GM21825 (cell line): ENCODE results near the gene OR13C2.
"Not testable (repeated sequence)": the region's sequence is repeated elsewhere in the genome, so short reads cannot be mapped to it uniquely, and the experiment has no call there.

ENCODE experiments used
- ATAC-seq: cut with Tn5 transposase; IDR thresholded peaks from one replicate; pipeline ENCODE4 v1.9.1; 2021; ENCODE audit warnings: mild to moderate bottlenecking, moderate library complexity; ENCODE audit not compliant: unreplicated experiment

OR13C2 gene, protein sequence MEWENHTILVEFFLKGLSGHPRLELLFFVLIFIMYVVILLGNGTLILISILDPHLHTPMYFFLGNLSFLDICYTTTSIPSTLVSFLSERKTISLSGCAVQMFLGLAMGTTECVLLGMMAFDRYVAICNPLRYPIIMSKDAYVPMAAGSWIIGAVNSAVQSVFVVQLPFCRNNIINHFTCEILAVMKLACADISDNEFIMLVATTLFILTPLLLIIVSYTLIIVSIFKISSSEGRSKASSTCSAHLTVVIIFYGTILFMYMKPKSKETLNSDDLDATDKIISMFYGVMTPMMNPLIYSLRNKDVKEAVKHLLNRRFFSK

DNA sequence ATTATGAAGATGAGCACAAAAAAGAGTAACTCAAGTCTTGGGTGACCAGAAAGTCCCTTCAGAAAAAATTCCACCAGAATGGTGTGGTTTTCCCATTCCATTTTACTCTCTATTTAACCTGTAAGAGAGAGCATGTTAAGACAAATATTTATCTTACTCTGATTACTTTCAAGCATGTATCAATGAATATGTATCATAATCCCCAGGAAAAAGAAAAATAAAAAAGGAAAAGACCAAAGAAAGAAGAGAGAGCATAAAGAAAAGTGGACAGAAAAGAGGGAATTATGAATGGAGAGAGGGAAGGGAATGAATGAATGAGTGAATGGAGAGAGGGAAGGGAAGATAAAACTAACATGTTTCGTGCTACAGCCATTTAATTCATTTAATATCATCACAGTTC, at the start of gene OR13C2:
Gene OR13C2, minus strand, starts transcription at position 101 of the 400 bp plus-strand sequence. Its CDS starts 0 bp downstream, at position 101.
- ATAC-seq, result not testable (repeated sequence)

- no peak for ATAC-seq
Observed at GRCh38 chr9:104635456-104635855, 30.0 kb upstream of the OR13C2 start.

- ATAC-seq, result no peak
Observed at GRCh38 chr9:104633976-104634520, 28.6 kb upstream of the OR13C2 start.

DNA sequence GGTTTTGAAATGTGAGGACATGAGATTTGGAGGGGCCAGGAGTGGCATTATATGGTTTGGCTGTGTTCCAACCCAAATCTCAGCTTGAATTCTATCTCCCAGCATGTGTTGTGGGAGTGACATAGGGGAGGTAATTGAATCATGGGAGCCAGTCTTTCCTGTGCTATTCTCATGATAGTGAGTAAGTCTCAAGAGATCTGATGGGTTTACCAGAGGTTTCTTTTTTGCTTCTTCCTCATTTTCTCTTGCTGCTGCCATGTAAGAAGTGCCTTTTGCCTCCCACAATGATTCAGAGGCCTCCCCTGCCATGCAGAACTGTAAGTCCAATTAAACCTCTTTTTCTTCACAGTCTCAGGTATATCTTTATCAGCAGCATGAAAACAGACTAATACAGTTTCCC, 20.5 kb upstream of the OR13C2 start:
- ATAC-seq, result not testable (repeated sequence)

DNA sequence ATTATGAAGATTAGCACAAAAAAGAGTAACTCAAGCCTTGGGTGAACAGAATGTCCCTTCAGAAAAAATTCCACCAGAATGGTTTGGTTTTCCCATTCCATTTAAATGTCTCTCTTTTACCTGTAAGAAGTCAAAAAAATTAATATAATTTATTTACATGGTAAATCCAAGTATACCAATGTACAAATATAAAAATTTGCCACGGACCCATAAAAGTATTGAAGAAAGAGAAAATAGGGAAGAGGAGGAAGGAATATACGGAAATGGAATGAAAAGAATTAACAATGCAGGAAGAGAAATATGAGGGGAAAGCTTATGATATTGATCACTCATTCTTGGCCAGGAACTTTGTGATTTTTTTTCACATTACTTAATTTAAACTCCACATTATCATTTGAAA, 12.7 kb upstream of the OR13C2 start, which contains the start of gene OR13C9:
Gene OR13C9, minus strand, starts transcription at position 101 of the 400 bp plus-strand sequence. Its CDS starts 0 bp downstream, at position 101.
- no peak for ATAC-seq

- ATAC-seq, result no peak
Observed at GRCh38 chr9:104617418-104617817, 12.0 kb upstream of the OR13C2 start.

- no peak for ATAC-seq
Observed at GRCh38 chr9:104611213-104611612, 5.8 kb upstream of the OR13C2 start.

GRCh38 chr9:104608336-104608735, 2.9 kb upstream of the OR13C2 start:
- ATAC-seq, result no peak

GRCh38 chr9:104606152-104606551, 725 bp upstream of the OR13C2 start:
- no peak for ATAC-seq

- ATAC-seq, result no peak
Observed at GRCh38 chr9:104604801-104605200, 626 bp downstream of the OR13C2 start.

- ATAC-seq, result not testable (repeated sequence)
Observed at GRCh38 chr9:104599313-104599712, 6.1 kb downstream of the OR13C2 start, which contains the start of gene OR13C5. OR13C5 (minus strand) TSS chr9:104599413; CDS start chr9:104599413, 0 bp downstream.

DNA sequence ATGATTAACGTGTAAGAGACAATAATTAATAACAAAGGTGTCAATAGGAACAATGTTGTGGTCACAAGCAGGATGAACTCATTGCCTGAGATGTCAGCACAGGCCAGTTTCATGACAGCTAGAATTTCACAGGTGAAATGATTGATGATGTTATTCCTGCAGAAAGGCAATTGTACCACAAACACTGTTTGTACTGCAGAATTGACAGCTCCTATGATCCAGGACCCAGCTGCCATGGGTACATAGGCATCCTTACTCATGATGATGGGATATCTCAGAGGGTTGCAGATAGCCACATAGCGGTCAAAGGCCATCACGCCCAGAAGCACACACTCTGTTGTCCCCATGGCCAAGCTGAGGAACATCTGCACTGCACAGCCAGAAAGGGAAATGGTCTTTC, 6.7 kb downstream of the OR13C2 start:
- not testable (repeated sequence) for ATAC-seq

GRCh38 chr9:104589626-104590025, 15.8 kb downstream of the OR13C2 start:
- no peak for ATAC-seq

DNA sequence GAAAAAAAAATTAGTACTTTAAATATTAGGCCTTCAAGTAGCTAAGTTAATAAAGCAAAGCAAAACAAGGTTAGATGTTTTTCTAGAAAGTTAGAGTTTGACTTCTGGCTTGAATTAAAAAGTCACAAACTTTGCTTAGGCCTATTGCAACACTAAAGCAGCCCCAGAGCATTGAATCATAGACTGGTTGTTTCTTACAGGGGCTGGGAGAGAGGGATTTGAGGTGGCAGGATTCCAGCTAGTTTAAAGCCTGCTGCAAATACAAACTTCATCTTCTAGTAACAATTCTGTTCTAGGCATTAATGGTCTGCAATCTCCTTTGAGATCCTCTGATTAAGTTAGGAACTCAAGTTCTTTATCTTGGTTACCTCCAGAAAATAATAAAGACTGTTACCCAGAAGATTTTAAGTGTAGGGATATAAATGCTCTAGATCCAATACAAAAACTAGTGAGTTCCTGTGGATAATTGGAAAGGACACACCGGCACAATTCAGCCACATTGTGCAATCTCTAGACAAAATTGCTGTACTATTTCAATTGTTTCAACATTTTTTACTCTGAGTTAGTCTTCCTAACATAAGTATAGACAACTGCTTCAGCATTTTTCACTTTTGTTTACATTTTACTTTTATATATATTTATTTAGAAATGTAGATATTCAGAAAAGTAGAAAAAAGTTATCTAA, 18.8 kb downstream of the OR13C2 start:
- ATAC-seq, result no peak

GRCh38 chr9:104580562-104580961, 24.9 kb downstream of the OR13C2 start:
- ATAC-seq, result no peak

DNA sequence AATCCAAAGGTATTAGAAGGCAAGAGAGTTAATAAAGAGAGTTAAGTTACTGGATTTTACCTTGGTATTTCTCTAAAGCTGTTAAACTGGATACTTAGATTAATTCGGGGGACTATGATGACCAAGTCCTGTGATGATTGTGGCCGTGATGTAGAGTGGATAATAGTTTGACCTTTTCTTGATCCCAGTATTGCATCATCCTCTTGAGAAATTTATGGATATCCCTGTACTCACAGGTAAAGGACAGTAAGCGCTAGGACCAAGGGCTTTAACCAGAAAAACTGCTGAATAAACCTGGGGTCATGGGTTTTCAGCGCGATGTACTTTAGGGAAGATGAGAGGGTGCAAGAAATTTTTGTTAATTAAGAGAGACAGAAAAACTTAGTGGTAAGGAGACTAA, 28.2 kb downstream of the OR13C2 start:
- ATAC-seq, result no peak

GRCh38 chr9:104575456-104575855, 30.0 kb downstream of the OR13C2 start:
- no peak for ATAC-seq

GRCh38 chr9:104572612-104573011, 32.8 kb downstream of the OR13C2 start:
- ATAC-seq, result no peak

GRCh38 chr9:104568868-104569267, 36.6 kb downstream of the OR13C2 start, which contains the start of gene OR13C8:
OR13C8 (plus strand) TSS chr9:104569168; CDS start chr9:104569168, 0 bp downstream.
- no peak for ATAC-seq

GRCh38 chr9:104564358-104564757, 41.1 kb downstream of the OR13C2 start:
- ATAC-seq, result no peak

DNA sequence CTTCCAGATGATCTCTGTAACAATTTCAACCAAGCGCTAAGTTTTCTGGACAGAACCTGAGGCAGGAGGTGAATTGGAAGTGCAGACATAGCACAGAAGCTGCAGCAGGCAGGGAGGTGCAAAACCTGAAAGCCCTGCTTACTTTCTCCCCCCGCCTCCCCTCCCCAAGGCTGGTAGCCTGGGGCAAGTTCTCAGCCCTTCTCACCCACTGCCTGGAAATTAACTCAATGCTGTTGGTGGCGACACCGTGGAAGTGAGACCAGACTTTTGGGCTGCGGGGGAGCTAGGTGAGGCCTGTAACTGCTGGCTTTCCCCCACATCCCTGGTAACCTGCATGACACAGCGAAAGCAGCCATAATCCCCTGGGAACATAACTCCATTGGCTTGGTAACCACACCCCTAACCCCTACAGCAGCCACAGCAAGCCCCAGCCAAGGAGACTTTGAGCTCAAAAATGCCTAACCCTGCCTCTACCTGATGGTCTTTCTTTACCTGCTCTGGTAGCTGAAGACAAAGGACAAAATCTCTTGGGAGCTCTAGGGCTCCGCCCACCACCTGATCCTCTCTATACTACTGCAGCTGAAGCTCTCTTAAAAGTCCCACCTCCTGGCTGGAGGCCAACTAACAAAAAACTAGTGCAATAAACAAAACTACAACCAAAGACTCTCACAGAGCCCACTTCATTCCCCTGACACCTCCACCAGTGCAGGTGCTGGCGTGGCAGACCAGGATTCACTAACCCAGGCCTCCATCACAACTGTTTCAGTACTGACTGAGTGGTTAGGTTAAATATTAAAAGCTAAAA, 48.4 kb downstream of the OR13C2 start:
- ATAC-seq, result no peak
